Measurements from ENCODE around the gene SYT7.

Gene SYT7

GRCh38 chr11:61542024-61542461 is 38.8 kb downstream of the SYT7 start:
- DNase-seq (ENCODE audit: insufficient read length, low spot score) (no peak), FAIRE-seq (no peak)
- TF ChIP-seq CTCF (IDR thresholded peaks at IDR 0.05; ENCODE audit: insufficient read depth, missing control alignments), result no peak

- no peak for FAIRE-seq
- DNase-seq (ENCODE audit: insufficient read length, low spot score), result no peak
- TF ChIP-seq CTCF (IDR thresholded peaks at IDR 0.05; ENCODE audit: insufficient read depth, missing control alignments), result no peak
Measured at GRCh38 chr11:61541598-61541997, 39.3 kb downstream of the SYT7 start.

- no peak for TF ChIP-seq CTCF (IDR thresholded peaks at IDR 0.05; ENCODE audit: insufficient read depth, missing control alignments)
- FAIRE-seq (no peak), DNase-seq (ENCODE audit: insufficient read length, low spot score) (no peak)
Measured at GRCh38 chr11:61540528-61540927, 40.3 kb downstream of the SYT7 start.

DNA sequence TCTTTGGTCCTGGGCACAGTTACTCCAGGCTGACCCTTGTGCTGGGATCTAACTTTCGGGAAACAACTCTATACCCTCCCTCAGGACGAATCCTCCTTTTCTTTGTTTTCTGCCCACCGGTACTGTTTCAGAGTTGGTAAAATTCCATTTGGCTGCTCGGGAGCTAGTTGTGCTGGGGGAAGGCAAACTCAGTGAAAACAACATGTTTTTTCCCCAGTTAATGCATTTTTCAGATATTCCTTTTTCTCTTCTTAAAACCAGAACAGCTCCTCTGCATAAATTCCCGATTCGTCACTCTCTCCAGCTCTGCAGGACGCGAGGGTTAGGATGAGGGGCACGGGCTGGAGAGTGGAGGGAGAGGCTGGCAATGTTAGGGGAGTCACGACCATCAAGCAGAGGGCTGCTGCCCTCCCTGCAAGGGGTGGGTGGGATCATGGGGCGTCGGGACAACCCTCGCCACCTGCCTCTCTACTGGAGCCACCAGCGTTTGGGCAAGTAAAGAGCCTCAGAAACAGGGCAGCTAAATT is 41.0 kb downstream of the SYT7 start:
- DNase-seq (ENCODE audit: insufficient read length, low spot score) (no peak), FAIRE-seq (no peak)
- TF ChIP-seq CTCF (IDR thresholded peaks at IDR 0.05; ENCODE audit: insufficient read depth, missing control alignments), result no peak

DNA sequence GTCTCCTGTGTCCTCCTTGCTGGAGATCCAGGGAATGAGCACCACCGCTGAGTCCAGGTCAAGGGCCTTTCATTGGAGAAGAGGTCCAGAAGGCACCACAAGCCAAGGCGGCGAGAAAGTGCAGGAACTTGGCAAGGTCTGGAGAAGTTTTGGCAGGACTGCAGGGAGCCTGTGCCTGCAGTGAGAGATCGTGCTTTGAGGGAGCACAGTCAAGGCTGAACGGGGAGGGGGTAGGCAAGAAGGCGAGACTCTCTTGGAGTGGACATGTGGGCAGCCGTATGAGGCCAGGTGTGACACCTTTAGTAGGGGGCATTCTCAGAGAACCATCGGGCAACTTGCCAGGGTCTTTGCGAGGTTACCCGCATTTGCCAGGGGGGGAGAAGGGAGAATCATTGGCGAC is 41.9 kb downstream of the SYT7 start:
- TF ChIP-seq CTCF (IDR thresholded peaks at IDR 0.05; ENCODE audit: insufficient read depth, missing control alignments), result no peak
- FAIRE-seq (no peak), DNase-seq (ENCODE audit: insufficient read length, low spot score) (no peak)

DNA sequence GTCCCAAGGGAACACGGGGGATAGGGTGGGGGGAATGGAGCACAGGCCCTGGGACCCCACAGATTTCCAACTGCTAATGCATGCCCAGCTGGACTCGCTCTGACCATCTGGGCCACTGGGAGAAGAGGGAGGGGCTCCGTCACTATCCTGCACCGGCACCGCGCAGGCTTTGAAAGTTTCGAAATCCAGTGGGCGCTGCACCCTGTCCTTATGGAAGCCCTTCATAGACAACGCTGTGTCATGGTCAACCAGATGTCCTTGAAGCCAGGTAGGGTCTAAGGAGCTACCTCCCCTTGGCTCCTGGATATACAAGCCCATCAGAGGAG is 42.3 kb downstream of the SYT7 start:
- FAIRE-seq, result no peak
- no peak for DNase-seq (ENCODE audit: insufficient read length, low spot score)
- no peak for TF ChIP-seq CTCF (IDR thresholded peaks at IDR 0.05; ENCODE audit: insufficient read depth, missing control alignments)

DNA sequence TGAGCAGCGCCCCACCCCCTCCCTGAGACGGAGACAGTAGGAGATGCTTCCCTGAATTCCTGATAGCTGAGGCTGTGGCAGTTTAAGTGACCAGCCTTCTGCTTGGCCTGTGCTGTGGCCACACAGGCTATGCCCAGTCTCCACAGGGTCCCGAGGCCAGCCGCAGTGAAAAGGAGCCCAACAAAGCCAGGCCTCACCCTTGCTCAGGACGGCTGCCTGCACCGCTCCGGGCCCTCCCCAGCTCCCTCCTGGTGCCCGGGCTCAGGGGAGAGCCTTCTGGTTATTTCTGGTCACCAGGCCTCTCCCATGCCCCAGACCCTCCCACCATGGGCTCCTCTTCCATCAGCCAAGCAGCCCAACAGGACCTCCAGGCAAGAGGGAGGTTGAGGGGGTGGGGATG is 43.5 kb downstream of the SYT7 start:
- FAIRE-seq, result no peak
- DNase-seq (ENCODE audit: insufficient read length, low spot score), result no peak
- TF ChIP-seq CTCF (IDR thresholded peaks at IDR 0.05; ENCODE audit: insufficient read depth, missing control alignments), result no peak

Data from D721Med (cell line).